Loucy (cell line): ENCODE data around the gene ANO9.

Source experiments
- H2AFZ ChIP-seq: fragments of 200-600 bp; sonication (generic); 2 replicates; pipeline ENCODE4 v1.6.0; 2016; ENCODE audit warnings: antibody characterized with exemption, mild to moderate bottlenecking, low read length, moderate library complexity
- H3F3A ChIP-seq: fragments of 200-600 bp; 2 replicates; pipeline ENCODE4 v1.6.0; 2016; ENCODE audit warnings: antibody characterized with exemption, low read depth, mild to moderate bottlenecking
- H3K27me3 ChIP-seq: fragments of 200-600 bp; sonication (generic); 2 replicates; pipeline ENCODE4 v1.6.1; 2014; ENCODE audit warnings: low read length, mild to moderate bottlenecking; ENCODE audit not compliant: insufficient read depth, poor library complexity, severe bottlenecking
- H3K36me3 ChIP-seq: fragments of 200-600 bp; sonication (generic); 2 replicates; pipeline ENCODE4 v1.6.1; 2016; ENCODE audit warnings: low read length; ENCODE audit not compliant: insufficient read depth
- H3K4me1 ChIP-seq: fragments of 200-600 bp; sonication (generic); 2 replicates; pipeline ENCODE4 v1.5.1; 2014; ENCODE audit warnings: low read length, mild to moderate bottlenecking; ENCODE audit not compliant: insufficient read depth, poor library complexity, severe bottlenecking
- H3K4me2 ChIP-seq: fragments of 200-600 bp; sonication (generic); 2 replicates; pipeline ENCODE4 v1.6.0; 2014; ENCODE audit warnings: antibody characterized with exemption, low read length, low read depth, mild to moderate bottlenecking; ENCODE audit not compliant: poor library complexity, severe bottlenecking
- H3K4me3 ChIP-seq: fragments of 200-600 bp; sonication (generic); 2 replicates; pipeline ENCODE4 v1.5.1; 2014; ENCODE audit warnings: low read length, mild to moderate bottlenecking, mixed read lengths; ENCODE audit not compliant: poor library complexity, severe bottlenecking
- H3K79me2 ChIP-seq: fragments of 200-600 bp; sonication (generic); 2 replicates; pipeline ENCODE4 v1.6.1; 2014; ENCODE audit warnings: low read length; ENCODE audit not compliant: insufficient read depth
- H3K9ac ChIP-seq: fragments of 200-600 bp; sonication (generic); 2 replicates; pipeline ENCODE4 v1.6.0; 2014; ENCODE audit warnings: mild to moderate bottlenecking, low read depth, low read length, moderate library complexity; ENCODE audit not compliant: poor library complexity, severe bottlenecking
- H3K9me2 ChIP-seq: fragments of 200-600 bp; sonication (generic); replicated peaks from 2 replicates; pipeline ENCODE4 v1.6.1; 2016; ENCODE audit warnings: low read depth, low read length, mixed read lengths
- H3K9me3 ChIP-seq: fragments of 200-600 bp; sonication (generic); 2 replicates; pipeline ENCODE4 v1.6.1; 2014; ENCODE audit warnings: mild to moderate bottlenecking, antibody characterized with exemption, low read length, low read depth; ENCODE audit not compliant: insufficient read depth
- H4K20me1 ChIP-seq: fragments of 200-600 bp; sonication (generic); 2 replicates; pipeline ENCODE4 v1.6.0; 2014; ENCODE audit warnings: antibody characterized with exemption, low read length, mild to moderate bottlenecking; ENCODE audit not compliant: insufficient read depth, poor library complexity, severe bottlenecking
- CTCF ChIP-seq: fragments of 200-600 bp; sonication (generic); conservative IDR thresholded peaks from 2 replicates; pipeline ENCODE4 v1.5.1; 2014; ENCODE audit warnings: mild to moderate bottlenecking, antibody characterized with exemption, low read length
- EZH2phosphoT487 ChIP-seq: fragments of 200-600 bp; IDR thresholded peaks from 2 replicates; pipeline ENCODE4 v1.6.1; 2018; ENCODE audit warnings: antibody characterized with exemption, mild to moderate bottlenecking, moderate library complexity, borderline replicate concordance

Gene ANO9

GRCh38 chr11:462107-462890, 20.5 kb upstream of the ANO9 start:
- Histone ChIP-seq H4K20me1 (no peaks in the 10 kb centered on the region), H3K79me2 (peaks cover 3% of the 10 kb centered on the region; the same call in 1 of the 2 replicates), H3K4me3 (no peak overlapping the region), H3K4me1 (peaks cover 3% of the 10 kb centered on the region), H3K27me3 (no peaks in the 10 kb centered on the region), H3K36me3 (peaks cover 9% of the 10 kb centered on the region; the same call in 1 of the 2 replicates), H3K9ac (no peak overlapping the region), H3K9me3 (no peaks in the 10 kb centered on the region), H3K9me2 (no peaks in the 10 kb centered on the region), H3F3A (no peaks in the 10 kb centered on the region), H3K4me2 (no peak overlapping the region), H2AFZ (no peak overlapping the region)
- no peak for TF ChIP-seq EZH2phosphoT487
- TF ChIP-seq CTCF, result no peak

- Histone ChIP-seq H3K36me3 (peaks cover 9% of the 10 kb centered on the region; the same call in 1 of the 2 replicates), H3K4me3 (no peak overlapping the region), H2AFZ (no peak overlapping the region), H3K27me3 (no peaks in the 10 kb centered on the region), H3K79me2 (peaks cover 3% of the 10 kb centered on the region; the same call in 1 of the 2 replicates), H3K4me1 (peaks cover 10% of the 10 kb centered on the region), H3K4me2 (no peak overlapping the region), H3K9ac (no peak overlapping the region), H4K20me1 (no peaks in the 10 kb centered on the region), H3K9me3 (no peaks in the 10 kb centered on the region), H3F3A (no peaks in the 10 kb centered on the region), H3K9me2 (no peaks in the 10 kb centered on the region)
- TF ChIP-seq EZH2phosphoT487 (no peak), CTCF (no peak)
Observed at GRCh38 chr11:461626-462025, 19.8 kb upstream of the ANO9 start.

- Histone ChIP-seq H3K27me3 (no peaks in the 10 kb centered on the region), H3K9me3 (no peaks in the 10 kb centered on the region), H2AFZ (no peak overlapping the region), H3K9me2 (no peaks in the 10 kb centered on the region), H3K9ac (no peak overlapping the region), H3K4me2 (no peak overlapping the region), H3F3A (no peaks in the 10 kb centered on the region), H3K79me2 (peaks cover 7% of the 10 kb centered on the region; the same call in 1 of the 2 replicates), H3K4me3 (no peak overlapping the region), H3K36me3 (peaks cover 9% of the 10 kb centered on the region; the same call in 1 of the 2 replicates), H4K20me1 (no peaks in the 10 kb centered on the region), H3K4me1 (peaks cover 15% of the 10 kb centered on the region)
- TF ChIP-seq CTCF (no peak), EZH2phosphoT487 (no peak)
Observed at GRCh38 chr11:460331-461199, 18.8 kb upstream of the ANO9 start.
